NCI-H2227 treated with DMSO at 0.1 percent for 48 hours (cell line): ENCODE measurements around the gene COL27A1.

Experiments used
- DNase-seq: peaks from one replicate; lab custom pipeline; 2025; lab: John Stamatoyannopoulos, UW

Gene COL27A1

GRCh38 chr9:114155263-114155994 lies at the start of gene COL27A1:
Gene COL27A1 (plus strand): TSS chr9:114155537. CDS start chr9:114155951, 414 bp downstream.
- DNase-seq = peak; percentile 38

GRCh38 chr9:114107286-114108001 lies 47.9 kb upstream of the COL27A1 start:
- DNase-seq = no peak

- peak; percentile 7 for DNase-seq
Observed at GRCh38 chr9:114108016-114108833, 47.1 kb upstream of the COL27A1 start.

- no peak for DNase-seq
Observed at GRCh38 chr9:114109124-114109523, 46.2 kb upstream of the COL27A1 start.

GRCh38 chr9:114110180-114110579 lies 45.2 kb upstream of the COL27A1 start:
- DNase-seq = no peak

- no peak for DNase-seq
Observed at GRCh38 chr9:114112325-114112724, 43.0 kb upstream of the COL27A1 start.

- no peak for DNase-seq
Observed at GRCh38 chr9:114112778-114113584, 42.4 kb upstream of the COL27A1 start.

- no peak for DNase-seq
Observed at GRCh38 chr9:114114364-114114763, 41.0 kb upstream of the COL27A1 start.

GRCh38 chr9:114115654-114116125 lies 39.6 kb upstream of the COL27A1 start:
- DNase-seq = no peak

GRCh38 chr9:114116126-114116747 lies 39.1 kb upstream of the COL27A1 start:
- no peak for DNase-seq

- DNase-seq = no peak
Observed at GRCh38 chr9:114117614-114117995, 37.7 kb upstream of the COL27A1 start.

- DNase-seq = no peak
Observed at GRCh38 chr9:114117996-114118830, 37.1 kb upstream of the COL27A1 start.

- DNase-seq = no peak
Observed at GRCh38 chr9:114119242-114120191, 35.8 kb upstream of the COL27A1 start.

GRCh38 chr9:114120192-114121014 lies 34.9 kb upstream of the COL27A1 start:
- DNase-seq = no peak

- DNase-seq = no peak
Observed at GRCh38 chr9:114121227-114122135, 33.9 kb upstream of the COL27A1 start.

- DNase-seq = no peak
Observed at GRCh38 chr9:114122136-114123027, 33.0 kb upstream of the COL27A1 start.
